ENCODE data around the gene KIF22. TPM values are rescaled to one million over a fixed set of nuclear protein-coding genes. Genes with fewer than 3 reads are reported as not detected.

Gene KIF22
- total RNA-seq, 4 donors from 2014 or later, result 38.4 to 68.6 (median 57.2) TPM

- Histone ChIP-seq H3K27me3 (no peaks in the 10 kb centered on the region), H3K4me3 (replicated peaks in 1 of 3) (no peak overlapping the region), H3K36me3 (no peaks in the 10 kb centered on the region), H3K4me1 (peaks cover 44 to 47% of the 10 kb centered on the region in 2 donors), H3K27ac (peak overlapping the region in 2 of 3 donors; percentile 32 to 46), H3K9me3 (no peaks in the 10 kb centered on the region)
- peak in 1 of 2 donors; percentile 39 for DNase-seq
- 78 to 82% methylated on average over 6 of the region's 6 CpGs for WGBS, 2 donors
- intact Hi-C loops (cut with DNase I), result no loop called here
- no peak for TF ChIP-seq POLR2A (IDR thresholded peaks at IDR 0.05)
These were observed 28.7 kb upstream of the KIF22 start for GRCh38 chr16:29761882-29762281.

GRCh38 chr16:29763326-29763725 lies 27.2 kb upstream of the KIF22 start:
- WGBS, 2 donors, result 91 to 94% methylated on average over 6 of the region's 6 CpGs
- Histone ChIP-seq H3K27ac (peak overlapping the region in 1 of 3 donors; percentile 24), H3K4me1 (peaks cover 31 to 34% of the 10 kb centered on the region in 2 donors), H3K36me3 (no peaks in the 10 kb centered on the region), H3K9me3 (no peaks in the 10 kb centered on the region), H3K4me3 (replicated peaks in 1 of 3) (no peak overlapping the region), H3K27me3 (no peaks in the 10 kb centered on the region)
- TF ChIP-seq CTCF (IDR thresholded peaks at IDR 0.05) (no peak), POLR2A (IDR thresholded peaks at IDR 0.05) (no peak)
- no peak for DNase-seq
- intact Hi-C loops (cut with DNase I), result no loop called here

GRCh38 chr16:29765167-29766032 lies 25.2 kb upstream of the KIF22 start:
- 30 to 41% methylated on average over 15 of the region's 15 CpGs for whole genome bisulfite sequencing, 2 donors
- no peaks in the 10 kb centered on the region for H3K27me3 ChIP-seq
- intact Hi-C loops (cut with DNase I), result no loop called here
- TF ChIP-seq POLR2A (IDR thresholded peaks at IDR 0.05) (no peak), CTCF (IDR thresholded peaks at IDR 0.05) (no peak)
- peak; percentile 97 to 98 for DNase-seq
- no peaks in the 10 kb centered on the region for H3K36me3 ChIP-seq
- H3K4me1 ChIP-seq, result peaks cover 27 to 30% of the 10 kb centered on the region in 2 donors
- H3K27ac ChIP-seq, result peak overlapping the region; percentile 57 to 68 (median 58)
- H3K4me3 ChIP-seq (replicated peaks in 1 of 3), result no peak overlapping the region
- H3K9me3 ChIP-seq, result no peaks in the 10 kb centered on the region

- TF ChIP-seq CTCF (IDR thresholded peaks at IDR 0.05) (no peak), POLR2A (IDR thresholded peaks at IDR 0.05) (no peak)
- Histone ChIP-seq H3K9me3 (no peaks in the 10 kb centered on the region), H3K4me1 (peaks cover 19 to 20% of the 10 kb centered on the region in 2 donors), H3K4me3 (replicated peaks in 1 of 3) (no peak overlapping the region), H3K27me3 (no peaks in the 10 kb centered on the region), H3K27ac (peak overlapping the region in 1 of 3 donors; percentile 68), H3K36me3 (no peaks in the 10 kb centered on the region)
- intact Hi-C loops (cut with DNase I), result no loop called here
- 91% methylated on average over 3 of the region's 3 CpGs for WGBS, 2 donors
- DNase-seq, result no peak
These were observed 24.0 kb upstream of the KIF22 start for GRCh38 chr16:29766571-29766970.

- DNase-seq, result no peak
- Histone ChIP-seq H3K9me3 (no peaks in the 10 kb centered on the region), H3K4me3 (replicated peaks in 1 of 3) (no peak overlapping the region), H3K4me1 (peaks cover 19 to 20% of the 10 kb centered on the region in 2 donors), H3K36me3 (no peaks in the 10 kb centered on the region), H3K27me3 (no peaks in the 10 kb centered on the region), H3K27ac (no peak overlapping the region)
- 94 to 97% methylated on average over 3 of the region's 3 CpGs for WGBS, 2 donors
- intact Hi-C loops (cut with DNase I), result no loop called here
- TF ChIP-seq CTCF (IDR thresholded peaks at IDR 0.05) (no peak), POLR2A (IDR thresholded peaks at IDR 0.05) (no peak)
These were observed 23.5 kb upstream of the KIF22 start for GRCh38 chr16:29767062-29767461.
